GM19193 (cell line): Measurements from ENCODE around the gene BARHL2.

Experiments
- POLR2A ChIP-seq: IDR thresholded peaks from 4 replicates; pipeline ENCODE4 v1.6.1; 2011; ENCODE audit not compliant: insufficient read depth, insufficient read length; ENCODE audit errors: extremely low read depth

The BARHL2 gene

GRCh38 chr1:90718411-90719329 lies 1.6 kb upstream of the BARHL2 start:
- TF ChIP-seq POLR2A: no peak

GRCh38 chr1:90717665-90718410 lies 736 bp upstream of the BARHL2 start:
- no peak for TF ChIP-seq POLR2A

- TF ChIP-seq POLR2A: no peak
Observed at GRCh38 chr1:90717356-90717664, 208 bp upstream of the BARHL2 start.

DNA sequence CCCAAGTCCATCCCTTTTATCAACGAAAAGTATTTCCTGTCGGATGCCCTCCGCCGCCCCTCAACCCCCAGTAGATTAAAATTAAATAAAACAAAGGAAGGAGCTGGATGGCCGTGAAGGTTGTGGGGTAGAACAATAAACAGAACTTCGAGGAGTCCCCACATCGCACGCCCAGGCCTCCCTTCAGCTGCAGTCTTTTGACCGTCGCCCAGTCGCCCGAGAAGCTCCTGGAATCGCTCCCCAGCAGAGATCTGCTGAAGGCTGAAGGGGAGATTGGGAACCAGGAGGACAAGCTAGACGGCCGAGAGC lies 905 bp downstream of the BARHL2 start:
- no peak for TF ChIP-seq POLR2A

- no peak for TF ChIP-seq POLR2A
Observed at GRCh38 chr1:90715309-90715708, 1.8 kb downstream of the BARHL2 start.

GRCh38 chr1:90714521-90714951 lies 2.6 kb downstream of the BARHL2 start:
- TF ChIP-seq POLR2A: no peak

DNA sequence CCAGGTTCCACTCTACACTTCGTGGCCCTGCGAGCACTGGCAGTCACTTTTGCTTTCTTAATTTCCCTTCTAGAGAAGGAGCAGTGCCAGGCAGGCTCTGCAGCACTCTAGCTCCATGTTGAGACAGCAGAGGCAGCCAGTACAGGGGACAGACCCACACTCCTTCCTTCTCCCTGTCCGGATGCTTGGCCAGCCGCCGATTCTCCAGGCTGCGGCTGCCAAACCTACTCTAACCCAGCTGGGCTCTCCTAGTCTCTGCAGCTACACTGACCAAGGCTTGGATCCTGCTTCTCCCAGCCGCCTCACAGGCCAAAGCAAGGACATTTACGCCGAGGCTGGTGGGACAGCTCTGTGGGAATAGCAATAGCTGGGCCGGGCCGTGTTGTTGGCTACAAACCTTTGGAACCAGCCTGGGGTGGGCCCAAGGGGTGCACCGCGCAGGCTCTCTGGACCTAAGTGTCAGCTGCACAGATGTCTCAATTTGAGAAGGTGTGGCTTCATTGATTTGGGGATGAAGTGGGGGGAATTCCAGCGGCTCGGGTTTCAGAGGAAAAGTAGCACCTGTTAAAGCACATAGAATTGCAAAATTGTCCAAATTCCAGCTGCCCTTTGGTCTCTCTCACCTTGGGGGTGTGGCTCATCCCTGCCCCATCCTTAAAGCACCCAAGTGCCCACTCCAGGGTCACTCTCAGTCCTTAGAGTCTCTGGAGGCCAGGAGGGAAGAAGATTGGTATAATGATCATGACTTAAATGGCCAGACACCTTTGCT lies 3.2 kb downstream of the BARHL2 start:
- TF ChIP-seq POLR2A: no peak

GRCh38 chr1:90712915-90713730 lies 4.0 kb downstream of the BARHL2 start:
- TF ChIP-seq POLR2A: no peak

DNA sequence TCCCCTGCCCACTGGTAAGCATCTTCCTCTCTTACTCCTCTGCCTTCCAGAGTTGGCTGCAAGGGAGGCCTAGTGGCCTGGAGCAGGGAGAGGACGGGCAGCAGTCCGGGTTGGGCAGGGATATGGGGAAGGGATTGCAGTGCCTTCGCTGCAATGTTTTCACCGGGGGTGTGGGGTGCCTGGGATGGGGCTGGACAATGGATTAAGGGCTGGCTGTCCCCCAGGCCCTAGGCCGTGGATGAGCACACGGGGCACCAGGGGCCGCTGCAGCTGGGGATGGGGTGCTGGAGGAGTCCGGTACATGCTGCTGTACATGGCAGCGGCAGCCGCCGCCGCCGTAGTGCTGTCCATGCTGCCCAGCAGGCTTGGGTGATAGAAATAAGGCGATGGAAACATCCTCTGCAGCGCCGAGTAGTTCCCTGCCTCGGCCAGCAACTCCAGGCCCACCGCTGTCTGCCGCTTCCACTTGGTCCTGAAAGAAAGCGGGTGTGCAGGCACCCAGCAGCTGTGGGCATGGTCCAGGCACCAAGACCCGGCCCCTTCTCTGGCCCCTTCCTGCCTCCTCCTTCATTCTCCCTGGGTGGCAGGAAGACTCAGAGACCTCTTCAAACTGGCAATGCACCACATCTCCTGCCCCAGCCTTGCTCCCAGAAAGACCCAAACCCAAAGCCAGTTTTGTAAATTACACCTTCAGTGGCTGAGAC lies 4.8 kb downstream of the BARHL2 start:
- TF ChIP-seq POLR2A: no peak

DNA sequence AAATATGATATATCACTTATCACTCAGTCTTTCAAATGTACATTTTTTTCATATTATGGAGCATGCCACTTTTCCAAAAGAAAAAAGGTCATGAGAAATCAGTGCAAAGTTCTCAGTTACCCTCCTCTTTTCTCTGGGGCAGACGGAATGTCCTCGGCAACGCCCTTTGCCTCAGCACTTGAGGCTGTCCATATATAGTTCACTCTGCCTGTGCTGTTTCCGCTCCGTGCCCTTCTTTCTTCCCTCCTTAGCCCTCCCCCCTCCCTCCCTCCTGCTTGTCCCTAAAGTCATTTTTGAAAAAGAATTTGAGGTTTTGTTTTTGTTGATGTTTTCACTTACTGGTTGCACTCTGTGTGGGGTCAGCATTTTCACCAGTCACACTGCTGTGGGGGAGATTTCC lies 5.4 kb downstream of the BARHL2 start:
- no peak for TF ChIP-seq POLR2A

DNA sequence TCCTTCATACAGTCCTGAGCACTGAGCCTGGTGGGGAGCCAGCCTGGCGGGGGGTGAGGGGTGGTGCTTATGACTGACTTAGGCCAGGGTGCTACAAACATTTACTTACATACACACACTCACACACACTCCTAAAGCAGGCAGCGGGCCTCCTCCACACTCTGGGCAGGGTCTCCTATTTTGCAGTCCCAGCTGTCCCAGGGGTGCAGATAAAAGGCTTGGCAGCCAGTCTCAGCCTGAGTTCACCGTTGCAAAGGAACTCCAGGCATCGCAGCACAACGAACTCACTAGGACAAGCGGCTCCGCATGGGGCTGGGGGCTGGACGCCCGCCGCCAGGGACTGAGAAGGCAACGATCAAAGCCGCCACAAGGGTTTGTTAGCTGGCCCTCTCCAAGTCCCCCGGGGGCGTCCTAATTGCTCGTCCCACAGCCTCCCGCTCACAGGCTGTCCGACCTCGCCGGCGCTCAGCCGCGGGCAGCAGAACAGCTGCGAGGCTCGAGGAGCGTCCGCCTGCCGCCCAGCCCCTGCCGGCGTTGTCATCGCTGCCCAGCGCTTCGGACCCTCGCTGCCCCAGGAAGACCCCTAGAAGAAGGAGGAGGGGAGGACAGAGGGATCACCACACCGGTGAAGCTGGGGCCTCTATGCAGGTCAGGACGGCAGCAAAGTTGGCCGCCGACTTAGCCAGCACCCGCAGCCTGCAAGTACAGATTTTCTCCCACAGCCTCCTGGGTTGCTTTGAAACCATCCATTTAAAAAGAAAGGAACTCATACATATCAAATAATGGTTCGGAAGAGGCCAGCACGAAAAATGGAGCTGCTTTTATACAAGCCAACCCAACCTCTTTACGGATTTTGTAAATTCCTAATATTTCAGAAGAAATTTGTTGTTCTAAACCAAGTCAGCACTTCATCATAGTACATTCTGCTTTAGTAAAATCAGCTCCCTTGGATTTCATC lies 6.2 kb downstream of the BARHL2 start:
- no peak for TF ChIP-seq POLR2A

DNA sequence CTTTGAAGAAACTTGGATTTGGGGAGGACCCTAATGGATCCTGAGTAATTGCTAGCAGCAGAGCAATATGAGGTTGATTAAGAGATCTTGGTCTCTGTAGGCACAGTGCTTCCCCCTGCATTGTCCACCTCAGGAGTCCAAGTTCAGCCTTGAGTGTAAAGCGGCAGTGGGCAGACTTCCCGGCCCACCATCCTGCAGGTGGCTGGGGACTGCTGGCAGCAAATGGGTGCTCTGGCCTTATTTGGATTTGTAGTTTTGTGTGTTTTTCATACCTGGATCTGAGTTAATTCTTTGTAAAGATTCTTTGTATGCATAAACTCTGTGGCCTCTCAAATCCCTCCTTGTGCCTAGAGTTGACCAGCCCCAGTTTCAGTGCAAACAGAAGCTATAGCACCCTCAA lies 7.6 kb downstream of the BARHL2 start:
- TF ChIP-seq POLR2A: no peak

GRCh38 chr1:90708826-90709225 lies 8.3 kb downstream of the BARHL2 start:
- TF ChIP-seq POLR2A: no peak
